Measurements from ENCODE around the gene SHLD2. TPM values are rescaled to one million over a fixed set of nuclear protein-coding genes. Genes with fewer than 3 reads are reported as not detected.
"Not testable (repeated sequence)": the region's sequence is repeated elsewhere in the genome, so short reads cannot be mapped to it uniquely, and the experiment has no call there.

SHLD2 gene
- polyA plus RNA-seq, 3 donors = 10.2 to 16.3 (median 16.2) TPM

- H3K4me2 ChIP-seq (replicated peaks; ENCODE audit: extremely low read depth, low read length, poor library complexity, severe bottlenecking); H3K4me3 ChIP-seq (replicated peaks in 1 of 3; ENCODE audit: low read depth in 2 of 3, low read length in 3 of 3); H3K27me3 Mint-ChIP-seq (ENCODE audit: low read depth in 3 of 3); H3K4me1 Mint-ChIP-seq; H3K4me3 Mint-ChIP-seq; H3K27ac Mint-ChIP-seq; H3K27me3 ChIP-seq (ENCODE audit: control insufficient read depth in 2 of 2, insufficient read depth in 2 of 2, low read length in 2 of 2); H3K36me3 Mint-ChIP-seq; DNase-seq; intact Hi-C loops (cut with micrococcal nuclease); H2AFZ ChIP-seq (ENCODE audit: insufficient read depth, low read depth, low read length, poor library complexity, severe bottlenecking); H4K20me1 ChIP-seq (ENCODE audit: insufficient read depth, low read length); H3K9me3 Mint-ChIP-seq; H3K4me1 ChIP-seq (ENCODE audit: control insufficient read depth in 1 of 2, insufficient read depth in 2 of 2, low read length in 2 of 2); H3K9ac ChIP-seq (ENCODE audit: insufficient read depth, low read length, poor library complexity, severe bottlenecking); H3K27ac ChIP-seq (ENCODE audit: low read depth in 1 of 2, low read length in 2 of 2); H3K9me3 ChIP-seq (replicated peaks in 1 of 2; ENCODE audit: control insufficient read depth in 1 of 2, insufficient read depth in 1 of 2, low read length in 2 of 2); H3K79me2 ChIP-seq (ENCODE audit: insufficient read depth, low read length); H3K36me3 ChIP-seq (replicated peaks in 1 of 2; ENCODE audit: control insufficient read depth in 1 of 2, insufficient read depth in 2 of 2, low read length in 2 of 2): not testable (repeated sequence)
- 100% methylated on average over 4 of the region's 9 CpGs for WGBS (ENCODE audit: insufficient coverage)
These were observed 134.2 kb downstream of the SHLD2 start for GRCh38 chr10:87229211-87229610.

- H2AFZ ChIP-seq (ENCODE audit: insufficient read depth, low read depth, low read length, poor library complexity, severe bottlenecking); H3K4me3 Mint-ChIP-seq; H3K9ac ChIP-seq (ENCODE audit: insufficient read depth, low read length, poor library complexity, severe bottlenecking); H3K9me3 Mint-ChIP-seq; H4K20me1 ChIP-seq (ENCODE audit: insufficient read depth, low read length); H3K4me3 ChIP-seq (replicated peaks in 1 of 3; ENCODE audit: low read depth in 2 of 3, low read length in 3 of 3); intact Hi-C loops (cut with micrococcal nuclease); H3K79me2 ChIP-seq (ENCODE audit: insufficient read depth, low read length); H3K27ac ChIP-seq (ENCODE audit: low read depth in 1 of 2, low read length in 2 of 2); H3K27me3 Mint-ChIP-seq (ENCODE audit: low read depth in 3 of 3); H3K36me3 ChIP-seq (replicated peaks in 1 of 2; ENCODE audit: control insufficient read depth in 1 of 2, insufficient read depth in 2 of 2, low read length in 2 of 2); H3K4me2 ChIP-seq (replicated peaks; ENCODE audit: extremely low read depth, low read length, poor library complexity, severe bottlenecking); H3K4me1 ChIP-seq (ENCODE audit: control insufficient read depth in 1 of 2, insufficient read depth in 2 of 2, low read length in 2 of 2); H3K9me3 ChIP-seq (replicated peaks in 1 of 2; ENCODE audit: control insufficient read depth in 1 of 2, insufficient read depth in 1 of 2, low read length in 2 of 2); H3K4me1 Mint-ChIP-seq; H3K27ac Mint-ChIP-seq; DNase-seq; H3K27me3 ChIP-seq (ENCODE audit: control insufficient read depth in 2 of 2, insufficient read depth in 2 of 2, low read length in 2 of 2): not testable (repeated sequence)
- no CpG with 5 or more reads among the region's 7 CpGs for WGBS (ENCODE audit: insufficient coverage)
- H3K36me3 Mint-ChIP-seq = peaks cover 3 to 11% of the 10 kb centered on the region in 2 donors
These were observed 139.8 kb downstream of the SHLD2 start for GRCh38 chr10:87234854-87235253.

GRCh38 chr10:87237244-87237643, 142.2 kb downstream of the SHLD2 start:
- H3K27ac Mint-ChIP-seq; H3K27ac ChIP-seq (ENCODE audit: low read depth in 1 of 2, low read length in 2 of 2); H3K4me1 Mint-ChIP-seq; H4K20me1 ChIP-seq (ENCODE audit: insufficient read depth, low read length); H3K4me3 Mint-ChIP-seq; H3K9ac ChIP-seq (ENCODE audit: insufficient read depth, low read length, poor library complexity, severe bottlenecking); H3K36me3 ChIP-seq (replicated peaks in 1 of 2; ENCODE audit: control insufficient read depth in 1 of 2, insufficient read depth in 2 of 2, low read length in 2 of 2); H3K27me3 Mint-ChIP-seq (ENCODE audit: low read depth in 3 of 3); H3K4me2 ChIP-seq (replicated peaks; ENCODE audit: extremely low read depth, low read length, poor library complexity, severe bottlenecking); H3K4me3 ChIP-seq (replicated peaks in 1 of 3; ENCODE audit: low read depth in 2 of 3, low read length in 3 of 3); H3K9me3 ChIP-seq (replicated peaks in 1 of 2; ENCODE audit: control insufficient read depth in 1 of 2, insufficient read depth in 1 of 2, low read length in 2 of 2); H3K27me3 ChIP-seq (ENCODE audit: control insufficient read depth in 2 of 2, insufficient read depth in 2 of 2, low read length in 2 of 2); H3K9me3 Mint-ChIP-seq; H2AFZ ChIP-seq (ENCODE audit: insufficient read depth, low read depth, low read length, poor library complexity, severe bottlenecking); intact Hi-C loops (cut with micrococcal nuclease); H3K79me2 ChIP-seq (ENCODE audit: insufficient read depth, low read length); H3K4me1 ChIP-seq (ENCODE audit: control insufficient read depth in 1 of 2, insufficient read depth in 2 of 2, low read length in 2 of 2); DNase-seq: not testable (repeated sequence)
- no CpG with 5 or more reads among the region's 5 CpGs for WGBS (ENCODE audit: insufficient coverage)
- peaks cover 7 to 14% of the 10 kb centered on the region in 2 donors for H3K36me3 Mint-ChIP-seq

- H3K27ac Mint-ChIP-seq; intact Hi-C loops (cut with micrococcal nuclease); H4K20me1 ChIP-seq (ENCODE audit: insufficient read depth, low read length); H3K4me3 ChIP-seq (replicated peaks in 1 of 3; ENCODE audit: low read depth in 2 of 3, low read length in 3 of 3); H3K36me3 ChIP-seq (replicated peaks in 1 of 2; ENCODE audit: control insufficient read depth in 1 of 2, insufficient read depth in 2 of 2, low read length in 2 of 2); H3K9me3 ChIP-seq (replicated peaks in 1 of 2; ENCODE audit: control insufficient read depth in 1 of 2, insufficient read depth in 1 of 2, low read length in 2 of 2); H3K27me3 ChIP-seq (ENCODE audit: control insufficient read depth in 2 of 2, insufficient read depth in 2 of 2, low read length in 2 of 2); H2AFZ ChIP-seq (ENCODE audit: insufficient read depth, low read depth, low read length, poor library complexity, severe bottlenecking); H3K79me2 ChIP-seq (ENCODE audit: insufficient read depth, low read length); H3K27ac ChIP-seq (ENCODE audit: low read depth in 1 of 2, low read length in 2 of 2); H3K9me3 Mint-ChIP-seq; H3K9ac ChIP-seq (ENCODE audit: insufficient read depth, low read length, poor library complexity, severe bottlenecking); H3K4me3 Mint-ChIP-seq; H3K4me2 ChIP-seq (replicated peaks; ENCODE audit: extremely low read depth, low read length, poor library complexity, severe bottlenecking); H3K27me3 Mint-ChIP-seq (ENCODE audit: low read depth in 3 of 3); H3K4me1 Mint-ChIP-seq; H3K4me1 ChIP-seq (ENCODE audit: control insufficient read depth in 1 of 2, insufficient read depth in 2 of 2, low read length in 2 of 2); DNase-seq: not testable (repeated sequence)
- WGBS (ENCODE audit: insufficient coverage) = no CpG with 5 or more reads among the region's 6 CpGs
- H3K36me3 Mint-ChIP-seq = peaks cover 6 to 11% of the 10 kb centered on the region in 2 donors
These were observed 144.4 kb downstream of the SHLD2 start for GRCh38 chr10:87239346-87239808.

Data from CD14-positive monocyte (primary cell).